HCT116 (cell line): ENCODE results near the gene RASGEF1C.

Experiments used
- POLR2A ChIP-seq: IDR thresholded peaks from 2 replicates; pipeline ENCODE4 v1.7.0; 2011; ENCODE audit warnings: borderline replicate concordance; ENCODE audit not compliant: insufficient read depth, insufficient read length; ENCODE audit errors: extremely low read depth
- POLR2AphosphoS5 ChIP-seq: IDR thresholded peaks from 2 replicates; pipeline ENCODE4 v1.6.1; 2011; ENCODE audit warnings: mild to moderate bottlenecking, low read depth, low read length, moderate library complexity
- RAD21 ChIP-seq: IDR thresholded peaks from 2 replicates; pipeline ENCODE4 v1.6.1; 2012; ENCODE audit warnings: low read depth, mild to moderate bottlenecking
- SIN3A ChIP-seq: IDR thresholded peaks from 2 replicates; pipeline ENCODE4 v1.6.1; 2012; ENCODE audit warnings: low read depth
- SP1 ChIP-seq: IDR thresholded peaks from 2 replicates; pipeline ENCODE4 v1.6.1; 2012; ENCODE audit warnings: low read depth
- TCF7L2 ChIP-seq: IDR thresholded peaks from 2 replicates; pipeline ENCODE4 v1.7.0; 2011; ENCODE audit warnings: borderline replicate concordance, inconsistent platforms; ENCODE audit not compliant: insufficient read depth, insufficient read length; ENCODE audit errors: extremely low read depth
- YY1 ChIP-seq: IDR thresholded peaks from 2 replicates; pipeline ENCODE4 v1.6.1; 2011; ENCODE audit warnings: low read length, low read depth, moderate library complexity, mild to moderate bottlenecking; ENCODE audit not compliant: insufficient replicate concordance; ENCODE audit errors: extremely low read depth
- TF ChIP-seq, protein P1 (sequence below), 3 experiments: fragments of 200-600 bp in 1 of 3; sonication (generic) in 1 of 3; IDR thresholded peaks in 2 of 3; conservative IDR thresholded peaks in 1 of 3; 2 replicates each; pipeline ENCODE4 v1.5.1; 2012 to 2017; ENCODE audit warnings: low read depth in 2 of 3, low read length in 2 of 3, antibody characterized with exemption in 1 of 3, borderline replicate concordance in 1 of 3, control low read depth in 1 of 3, mild to moderate bottlenecking in 1 of 3, mixed read lengths in 1 of 3, mixed run types in 1 of 3, moderate library complexity in 1 of 3; ENCODE audit not compliant: insufficient read depth in 1 of 3
- TF ChIP-seq, protein P2 (sequence below): IDR thresholded peaks from 2 replicates; pipeline ENCODE4 v1.6.1; 2012

DNA sequence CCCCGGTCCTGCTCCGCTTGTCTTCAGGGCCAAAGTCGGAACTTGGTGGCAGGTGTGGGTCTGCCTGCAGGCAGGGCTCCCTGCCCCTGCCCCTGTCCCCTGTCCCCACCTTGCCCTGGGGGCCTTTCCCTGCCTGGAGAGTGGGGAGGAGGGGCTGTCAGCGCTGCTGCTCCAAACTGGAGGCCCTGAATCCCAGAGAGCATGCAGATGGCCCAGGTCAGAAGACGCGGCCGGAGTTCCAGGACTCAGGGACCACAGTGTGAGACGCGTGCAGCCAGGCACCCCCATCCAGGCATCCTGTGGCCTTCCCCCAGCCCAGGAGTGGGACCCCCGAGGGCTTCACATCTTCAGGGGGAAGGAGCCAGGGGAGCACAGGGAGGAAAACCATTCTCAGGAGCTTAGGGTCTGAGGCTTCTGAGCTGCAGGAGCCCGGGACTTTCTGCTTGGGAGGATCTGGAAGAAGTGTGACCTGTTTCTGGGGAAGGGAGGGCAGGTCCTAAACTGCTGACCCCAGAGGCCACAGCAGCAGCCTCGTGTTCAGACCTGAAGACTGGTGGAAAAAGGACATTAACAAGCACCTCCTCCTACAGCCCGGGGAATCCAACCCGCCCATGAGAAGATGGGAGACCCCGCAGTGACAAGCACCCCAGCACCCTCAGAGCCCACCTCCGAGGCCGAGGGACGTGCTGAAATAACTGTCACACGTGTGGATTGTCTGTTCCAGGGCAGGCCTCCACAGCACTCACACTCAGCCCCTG is 38.0 kb downstream of the RASGEF1C start:
- no peak for TF ChIP-seq SIN3A
- TF ChIP-seq RAD21, result no peak
- no peak for TF ChIP-seq POLR2A
- TF ChIP-seq, protein P1, sequence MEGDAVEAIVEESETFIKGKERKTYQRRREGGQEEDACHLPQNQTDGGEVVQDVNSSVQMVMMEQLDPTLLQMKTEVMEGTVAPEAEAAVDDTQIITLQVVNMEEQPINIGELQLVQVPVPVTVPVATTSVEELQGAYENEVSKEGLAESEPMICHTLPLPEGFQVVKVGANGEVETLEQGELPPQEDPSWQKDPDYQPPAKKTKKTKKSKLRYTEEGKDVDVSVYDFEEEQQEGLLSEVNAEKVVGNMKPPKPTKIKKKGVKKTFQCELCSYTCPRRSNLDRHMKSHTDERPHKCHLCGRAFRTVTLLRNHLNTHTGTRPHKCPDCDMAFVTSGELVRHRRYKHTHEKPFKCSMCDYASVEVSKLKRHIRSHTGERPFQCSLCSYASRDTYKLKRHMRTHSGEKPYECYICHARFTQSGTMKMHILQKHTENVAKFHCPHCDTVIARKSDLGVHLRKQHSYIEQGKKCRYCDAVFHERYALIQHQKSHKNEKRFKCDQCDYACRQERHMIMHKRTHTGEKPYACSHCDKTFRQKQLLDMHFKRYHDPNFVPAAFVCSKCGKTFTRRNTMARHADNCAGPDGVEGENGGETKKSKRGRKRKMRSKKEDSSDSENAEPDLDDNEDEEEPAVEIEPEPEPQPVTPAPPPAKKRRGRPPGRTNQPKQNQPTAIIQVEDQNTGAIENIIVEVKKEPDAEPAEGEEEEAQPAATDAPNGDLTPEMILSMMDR (IDR thresholded peaks at IDR 0.05 in 2 of 3, conservative IDR thresholded peaks at IDR 0.05 in 1 of 3; ENCODE audit: borderline replicate concordance in 1 of 3, insufficient read depth in 1 of 3, low read depth in 2 of 3, low read length in 2 of 3), result no peak
- TF ChIP-seq TCF7L2, result no peak
- TF ChIP-seq SP1, result no peak
- no peak for TF ChIP-seq YY1
- TF ChIP-seq POLR2AphosphoS5, result no peak
- TF ChIP-seq, protein P2, sequence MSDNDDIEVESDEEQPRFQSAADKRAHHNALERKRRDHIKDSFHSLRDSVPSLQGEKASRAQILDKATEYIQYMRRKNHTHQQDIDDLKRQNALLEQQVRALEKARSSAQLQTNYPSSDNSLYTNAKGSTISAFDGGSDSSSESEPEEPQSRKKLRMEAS, result no peak
